CD4-positive, CD25-positive, alpha-beta regulatory T cell (primary cell): ENCODE results near the gene SLC38A8. TPM values are rescaled to one million over a fixed set of nuclear protein-coding genes. Genes with fewer than 3 reads are reported as not detected.

ENCODE experiments used
- ATAC-seq, 2 donors: fragments of 150-1000 bp; cut with Tn5 transposase; one replicate each; pipeline ENCODE4 v1.10.0; 2021; ENCODE audit warnings: low read depth in 2 of 2, moderate number of reproducible peaks in 2 of 2, moderate library complexity in 1 of 2
- DNase-seq, 3 donors: peaks; one replicate each; pipeline versions ENCODE4 v3.0.0 to v3.0.0-alpha.2; 2012 to 2022; ENCODE audit warnings: mixed read lengths in 1 of 3
- H3K27ac ChIP-seq: one replicate; pipeline ENCODE4 v1.7.0; 2013; ENCODE audit warnings: mild to moderate bottlenecking, low read length; ENCODE audit not compliant: insufficient read depth, poor library complexity, severe bottlenecking
- H3K27me3 ChIP-seq: one replicate; pipeline ENCODE4 v1.7.0; 2013; ENCODE audit warnings: low read length; ENCODE audit not compliant: control insufficient read depth, insufficient read depth
- H3K36me3 ChIP-seq: one replicate; pipeline ENCODE4 v1.7.0; 2013; ENCODE audit warnings: mild to moderate bottlenecking, low read length, moderate library complexity; ENCODE audit not compliant: control insufficient read depth, insufficient read depth
- H3K4me1 ChIP-seq: 2 replicates; pipeline ENCODE4 v1.7.0; 2013; ENCODE audit warnings: mild to moderate bottlenecking, low read length; ENCODE audit not compliant: insufficient read depth, control insufficient read depth, poor library complexity, severe bottlenecking
- H3K4me3 ChIP-seq: one replicate; pipeline ENCODE4 v1.7.0; 2013; ENCODE audit warnings: low read depth, mild to moderate bottlenecking, low read length, moderate library complexity
- H3K9me3 ChIP-seq, 2 experiments: 1 replicate in 1 of 2; 2 replicates in 1 of 2; pipeline ENCODE4 v1.7.0; 2013; ENCODE audit warnings: low read length in 2 of 2, mild to moderate bottlenecking in 1 of 2, moderate library complexity in 1 of 2; ENCODE audit not compliant: control insufficient read depth in 2 of 2
- H3K27ac Mint-ChIP-seq, 3 donors: one replicate each; pipeline ENCODE4 v1.8.0; 2020 to 2022; ENCODE audit warnings: mild to moderate bottlenecking in 3 of 3, mixed read lengths in 3 of 3, moderate library complexity in 2 of 3
- H3K27me3 Mint-ChIP-seq: one replicate; pipeline ENCODE4 v1.8.0; 2022; ENCODE audit warnings: mild to moderate bottlenecking, mixed read lengths
- H3K36me3 Mint-ChIP-seq: one replicate; pipeline ENCODE4 v1.8.0; 2020; ENCODE audit warnings: mixed read lengths
- H3K4me1 Mint-ChIP-seq, 4 donors: one replicate each; pipeline ENCODE4 v1.8.0; 2020 to 2022; ENCODE audit warnings: mixed read lengths in 4 of 4, mild to moderate bottlenecking in 1 of 4
- H3K4me3 Mint-ChIP-seq, 4 donors: one replicate each; pipeline ENCODE4 v1.8.0; 2020 to 2022; ENCODE audit warnings: mild to moderate bottlenecking in 4 of 4, mixed read lengths in 4 of 4, moderate library complexity in 3 of 4
- H3K9me3 Mint-ChIP-seq, 7 donors: one replicate each; pipeline ENCODE4 v1.8.0; 2020 to 2022; ENCODE audit warnings: mixed read lengths in 7 of 7, mild to moderate bottlenecking in 3 of 7, moderate library complexity in 2 of 7
- polyA plus RNA-seq, 4 donors: library from polyadenylated mRNA; unstranded; fragments of 300-500 nt; fragmentation: Illumina TruSeq; gene quantifications; one replicate each; pipeline ENCODE4 v1.2.3, GENCODE V29; 2021
- total RNA-seq: library from RNA; stranded (reverse); gene quantifications from one replicate; pipeline ENCODE4 v1.2.3, GENCODE V29; 2022

The SLC38A8 gene
- total and polyA plus RNA-seq, 5 donors from 2014 or later, result not detected

- Mint-ChIP-seq H3K27ac (no peak overlapping the region), H3K27me3 (peaks cover 29% of the 10 kb centered on the region), H3K9me3 (peaks cover 0 to 4% (median 0%) of the 10 kb centered on the region in 7 donors), H3K36me3 (no peaks in the 10 kb centered on the region), H3K4me1 (peaks cover 0 to 4% (median 2%) of the 10 kb centered on the region in 4 donors), H3K4me3 (no peak overlapping the region)
- Histone ChIP-seq H3K4me3 (no peak overlapping the region), H3K27me3 (no peaks in the 10 kb centered on the region), H3K4me1 (no peaks in the 10 kb centered on the region), H3K36me3 (no peaks in the 10 kb centered on the region), H3K9me3 (no peaks in the 10 kb centered on the region), H3K27ac (no peak overlapping the region)
- no peak for ATAC-seq
- no peak for DNase-seq
Measured at GRCh38 chr16:84040823-84041820, 1.5 kb downstream of the SLC38A8 start.

DNA sequence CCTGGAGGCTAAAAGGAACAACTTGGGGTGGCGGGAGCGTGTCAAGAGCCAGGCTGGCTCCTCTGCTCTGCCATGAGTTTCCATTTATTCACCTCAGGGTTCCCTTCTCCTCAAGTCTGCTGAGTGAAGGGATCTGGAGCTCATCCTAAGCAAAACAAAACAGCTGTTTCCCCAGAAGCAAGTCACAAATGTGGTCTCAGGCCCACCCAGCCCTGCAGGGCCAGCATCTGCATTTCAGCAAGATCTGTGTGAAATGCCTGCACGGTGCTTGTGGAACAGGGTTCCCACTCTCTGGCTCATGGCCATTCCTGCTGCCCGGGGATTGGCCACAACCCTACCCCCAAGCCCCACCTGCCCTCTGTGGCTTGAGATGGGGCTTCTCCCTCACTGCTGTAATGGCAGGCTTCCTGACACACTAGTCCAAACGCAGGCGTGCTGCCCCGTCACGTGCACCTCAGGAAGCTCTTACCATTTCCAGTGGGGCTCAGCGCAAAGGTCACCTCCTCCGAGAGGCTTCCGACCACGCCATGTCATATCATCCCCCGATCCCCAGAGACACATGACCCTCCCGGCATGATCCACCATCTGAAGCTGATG is 2.3 kb downstream of the SLC38A8 start:
- no peaks in the 10 kb centered on the region for H3K9me3 ChIP-seq
- H3K4me3 Mint-ChIP-seq, result no peak overlapping the region
- H3K27me3 Mint-ChIP-seq, result peaks cover 33% of the 10 kb centered on the region
- no peak overlapping the region for H3K27ac ChIP-seq
- H3K27ac Mint-ChIP-seq, result no peak overlapping the region
- peaks cover 0 to 7% (median 1%) of the 10 kb centered on the region in 7 donors for H3K9me3 Mint-ChIP-seq
- H3K4me3 ChIP-seq, result no peak overlapping the region
- no peaks in the 10 kb centered on the region for H3K4me1 ChIP-seq
- no peaks in the 10 kb centered on the region for H3K36me3 ChIP-seq
- H3K36me3 Mint-ChIP-seq, result no peaks in the 10 kb centered on the region
- H3K4me1 Mint-ChIP-seq, result peaks cover 0 to 4% (median 2%) of the 10 kb centered on the region in 4 donors
- no peaks in the 10 kb centered on the region for H3K27me3 ChIP-seq
- DNase-seq (no peak), ATAC-seq (no peak)

- Histone ChIP-seq H3K4me3 (no peak overlapping the region), H3K9me3 (no peaks in the 10 kb centered on the region), H3K27me3 (no peaks in the 10 kb centered on the region), H3K4me1 (no peaks in the 10 kb centered on the region), H3K27ac (no peak overlapping the region), H3K36me3 (no peaks in the 10 kb centered on the region)
- Mint-ChIP-seq H3K9me3 (peaks cover 0 to 7% (median 0%) of the 10 kb centered on the region in 7 donors), H3K27me3 (peaks cover 33% of the 10 kb centered on the region), H3K4me3 (no peak overlapping the region), H3K4me1 (peaks cover 0 to 4% (median 2%) of the 10 kb centered on the region in 4 donors), H3K36me3 (no peaks in the 10 kb centered on the region), H3K27ac (no peak overlapping the region)
- DNase-seq (no peak), ATAC-seq (no peak)
Measured at GRCh38 chr16:84039696-84040095, 2.9 kb downstream of the SLC38A8 start.

DNA sequence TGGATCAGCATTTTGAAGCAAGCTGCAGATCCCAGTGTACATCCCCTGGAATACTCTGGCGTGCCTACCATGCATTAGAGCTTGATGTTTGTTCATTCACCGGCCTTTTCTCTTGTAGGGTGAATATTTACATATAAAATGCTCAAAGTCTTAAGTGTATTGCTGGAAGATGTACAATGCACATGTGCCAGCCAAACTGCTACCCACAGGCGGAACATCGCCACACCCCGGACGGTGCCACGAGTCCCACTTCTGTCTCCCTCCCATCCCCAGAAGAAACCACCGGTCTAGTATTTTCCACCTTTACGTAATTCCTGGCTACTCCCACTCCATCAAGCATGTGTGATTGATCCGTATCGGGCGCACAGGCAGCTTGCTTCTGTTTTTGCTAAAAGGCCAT is 4.1 kb downstream of the SLC38A8 start:
- Histone ChIP-seq H3K27me3 (no peaks in the 10 kb centered on the region), H3K4me1 (no peaks in the 10 kb centered on the region), H3K36me3 (no peaks in the 10 kb centered on the region), H3K9me3 (no peaks in the 10 kb centered on the region), H3K4me3 (no peak overlapping the region), H3K27ac (no peak overlapping the region)
- Mint-ChIP-seq H3K9me3 (peaks cover 0 to 7% (median 0%) of the 10 kb centered on the region in 7 donors), H3K27ac (no peak overlapping the region), H3K27me3 (peaks cover 22% of the 10 kb centered on the region), H3K36me3 (no peaks in the 10 kb centered on the region), H3K4me3 (no peak overlapping the region), H3K4me1 (peaks cover 0 to 2% (median 0%) of the 10 kb centered on the region in 4 donors)
- no peak for DNase-seq
- ATAC-seq, result no peak

DNA sequence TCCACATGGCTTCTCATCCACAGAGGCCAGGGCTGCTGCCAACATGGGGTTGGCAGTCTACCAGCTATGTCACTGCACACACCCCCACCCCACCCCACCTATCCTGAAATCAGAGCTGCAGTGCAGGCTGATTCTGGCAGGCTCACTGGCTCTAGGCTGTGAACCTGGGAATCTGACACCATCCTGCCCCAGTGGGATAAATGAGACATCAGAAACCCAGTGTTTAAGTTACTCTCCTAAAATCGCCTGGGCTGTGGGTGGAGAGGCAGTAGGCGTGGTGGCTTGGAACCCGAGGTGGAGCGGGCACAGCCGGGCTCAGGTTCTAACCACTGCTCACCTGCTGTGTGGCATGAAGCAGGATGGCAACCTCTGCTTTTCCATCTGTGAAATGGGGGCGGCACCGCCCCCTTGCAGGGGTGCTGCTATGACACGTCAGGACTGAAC is 5.6 kb downstream of the SLC38A8 start:
- H3K4me3 Mint-ChIP-seq, result no peak overlapping the region
- peaks cover 19% of the 10 kb centered on the region for H3K27me3 Mint-ChIP-seq
- Histone ChIP-seq H3K4me3 (no peak overlapping the region), H3K4me1 (no peaks in the 10 kb centered on the region), H3K36me3 (no peaks in the 10 kb centered on the region), H3K9me3 (no peaks in the 10 kb centered on the region), H3K27me3 (no peaks in the 10 kb centered on the region), H3K27ac (no peak overlapping the region)
- peaks cover 0 to 7% (median 0%) of the 10 kb centered on the region in 7 donors for H3K9me3 Mint-ChIP-seq
- no peak overlapping the region for H3K27ac Mint-ChIP-seq
- ATAC-seq, result no peak
- no peak for DNase-seq
- no peaks in the 10 kb centered on the region for H3K36me3 Mint-ChIP-seq
- H3K4me1 Mint-ChIP-seq, result no peaks in the 10 kb centered on the region

DNA sequence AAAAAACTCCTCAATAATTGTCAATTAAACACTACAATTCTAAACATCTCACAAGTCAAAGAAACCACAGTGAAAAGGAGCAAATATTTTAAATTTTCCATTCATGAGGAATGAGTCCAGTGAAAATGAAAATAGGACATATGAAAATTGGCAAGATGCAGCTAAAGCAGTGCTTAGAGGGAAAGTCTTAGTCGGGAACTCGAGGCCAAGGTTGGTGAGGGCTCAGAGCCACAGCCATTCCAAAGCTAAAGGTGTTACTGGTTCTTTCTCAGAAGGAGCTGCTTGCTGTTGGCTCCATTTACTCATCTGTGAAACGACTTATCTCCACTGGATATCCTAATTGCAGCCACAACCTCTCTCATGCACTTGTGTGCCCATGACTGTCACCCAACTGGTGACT is 6.5 kb downstream of the SLC38A8 start:
- H3K4me1 Mint-ChIP-seq, result peaks cover 0 to 2% (median 0%) of the 10 kb centered on the region in 4 donors
- H3K27me3 ChIP-seq, result no peaks in the 10 kb centered on the region
- H3K9me3 ChIP-seq, result no peaks in the 10 kb centered on the region
- no peak overlapping the region for H3K4me3 Mint-ChIP-seq
- DNase-seq, result no peak
- ATAC-seq, result no peak
- peaks cover 0 to 7% (median 0%) of the 10 kb centered on the region in 7 donors for H3K9me3 Mint-ChIP-seq
- H3K36me3 ChIP-seq, result no peaks in the 10 kb centered on the region
- H3K4me1 ChIP-seq, result no peaks in the 10 kb centered on the region
- H3K4me3 ChIP-seq, result no peak overlapping the region
- H3K27ac Mint-ChIP-seq, result no peak overlapping the region
- no peak overlapping the region for H3K27ac ChIP-seq
- peaks cover 24% of the 10 kb centered on the region for H3K27me3 Mint-ChIP-seq
- no peaks in the 10 kb centered on the region for H3K36me3 Mint-ChIP-seq

- no peak for ATAC-seq
- H3K27ac ChIP-seq, result no peak overlapping the region
- H3K9me3 ChIP-seq, result no peaks in the 10 kb centered on the region
- H3K4me3 Mint-ChIP-seq, result no peak overlapping the region
- peaks cover 26% of the 10 kb centered on the region for H3K27me3 Mint-ChIP-seq
- H3K27me3 ChIP-seq, result no peaks in the 10 kb centered on the region
- no peak overlapping the region for H3K4me3 ChIP-seq
- no peaks in the 10 kb centered on the region for H3K4me1 ChIP-seq
- H3K9me3 Mint-ChIP-seq, result peaks cover 0 to 7% (median 0%) of the 10 kb centered on the region in 7 donors
- H3K36me3 Mint-ChIP-seq, result no peaks in the 10 kb centered on the region
- H3K36me3 ChIP-seq, result no peaks in the 10 kb centered on the region
- H3K4me1 Mint-ChIP-seq, result peaks cover 0 to 5% (median 3%) of the 10 kb centered on the region in 4 donors
- DNase-seq, result no peak
- H3K27ac Mint-ChIP-seq, result no peak overlapping the region
Measured at GRCh38 chr16:84034516-84034915, 8.1 kb downstream of the SLC38A8 start.
